SK-N-SH treated with all-trans-retinoic acid at 6 μM for 48 hours (cell line): Measurements from ENCODE around the gene FLT1.

ENCODE experiments used
- ATAC-seq: fragments of 200-7000 bp; cut with Tn5 transposase; 3 replicates; pipeline ENCODE4 v1.9.1; 2020; ENCODE audit warnings: mild to moderate bottlenecking, moderate library complexity
- ARNTL ChIP-seq: fragments of 450-650 bp; formaldehyde crosslinking; IDR thresholded peaks from 2 replicates; pipeline ENCODE4 v1.5.0; 2020; ENCODE audit warnings: low read depth, mild to moderate bottlenecking, moderate library complexity, borderline replicate concordance
- BACH2 ChIP-seq: fragments of 250-450 bp; sonication (Bioruptor Pico); IDR thresholded peaks from 2 replicates; pipeline ENCODE4 v1.9.0; 2021; ENCODE audit warnings: mild to moderate bottlenecking, borderline replicate concordance
- CSDC2 ChIP-seq: fragments of 250-450 bp; sonication (Bioruptor Pico); IDR thresholded peaks from 2 replicates; pipeline ENCODE4 v1.5.0; 2020; ENCODE audit warnings: mild to moderate bottlenecking, moderate library complexity
- GLIS3 ChIP-seq: fragments of 250-450 bp; sonication (Bioruptor Pico); IDR thresholded peaks from 2 replicates; pipeline ENCODE4 v1.5.0; 2020; ENCODE audit warnings: mild to moderate bottlenecking, moderate library complexity
- ISL1 ChIP-seq: fragments of 250-450 bp; sonication (Bioruptor Pico); IDR thresholded peaks from 2 replicates; pipeline ENCODE4 v2.1.2; 2022; ENCODE audit warnings: mild to moderate bottlenecking, moderate library complexity
- OSR1 ChIP-seq: fragments of 250-450 bp; sonication (Bioruptor Pico); IDR thresholded peaks from 2 replicates; pipeline ENCODE4 v1.8.0; 2022; ENCODE audit warnings: moderate library complexity, mild to moderate bottlenecking, inconsistent platforms
- POU6F1 ChIP-seq: fragments of 250-450 bp; sonication (Bioruptor Pico); IDR thresholded peaks from 2 replicates; pipeline ENCODE4 v1.8.0; 2021; ENCODE audit warnings: low read depth, mild to moderate bottlenecking, moderate library complexity, borderline replicate concordance
- SNAI2 ChIP-seq: fragments of 250-450 bp; sonication (Bioruptor Pico); IDR thresholded peaks from 2 replicates; pipeline ENCODE4 v1.5.0; 2020; ENCODE audit warnings: mild to moderate bottlenecking, moderate library complexity
- TCF4 ChIP-seq: fragments of 250-450 bp; sonication (Bioruptor Pico); IDR thresholded peaks from 2 replicates; pipeline ENCODE4 v1.8.0; 2021; ENCODE audit warnings: mild to moderate bottlenecking, moderate library complexity, borderline replicate concordance
- TOX ChIP-seq: fragments of 250-450 bp; sonication (Bioruptor Pico); IDR thresholded peaks from 2 replicates; pipeline ENCODE4 v1.8.0; 2021; ENCODE audit warnings: mild to moderate bottlenecking, moderate library complexity, borderline replicate concordance
- TSHZ2 ChIP-seq: fragments of 250-450 bp; sonication (Bioruptor Pico); IDR thresholded peaks from 2 replicates; pipeline ENCODE4 v1.5.0; 2020; ENCODE audit warnings: mild to moderate bottlenecking, moderate library complexity
- ZC3H10 ChIP-seq: fragments of 250-450 bp; sonication (Bioruptor Pico); IDR thresholded peaks from 2 replicates; pipeline ENCODE4 v1.5.1; 2021; ENCODE audit warnings: mild to moderate bottlenecking, moderate library complexity
- ZFP3 ChIP-seq: fragments of 250-450 bp; sonication (Bioruptor Pico); IDR thresholded peaks from 2 replicates; pipeline ENCODE4 v1.5.0; 2020; ENCODE audit warnings: mild to moderate bottlenecking, moderate library complexity
- ZFP30 ChIP-seq: fragments of 450-650 bp; formaldehyde crosslinking; IDR thresholded peaks from 2 replicates; pipeline ENCODE4 v1.5.0; 2022; ENCODE audit warnings: mild to moderate bottlenecking, moderate library complexity
- ZNF565 ChIP-seq: fragments of 450-650 bp; formaldehyde crosslinking; conservative IDR thresholded peaks from 2 replicates; pipeline ENCODE4 v1.5.0; 2020; ENCODE audit warnings: low read depth, mild to moderate bottlenecking, moderate library complexity
- ZNF70 ChIP-seq: fragments of 450-650 bp; formaldehyde crosslinking; IDR thresholded peaks from 2 replicates; pipeline ENCODE4 v1.5.0; 2020; ENCODE audit warnings: mild to moderate bottlenecking, moderate library complexity
- TF ChIP-seq, protein P1 (sequence below): fragments of 250-450 bp; sonication (Bioruptor Pico); IDR thresholded peaks from 2 replicates; pipeline ENCODE4 v1.8.0; 2020; ENCODE audit warnings: mild to moderate bottlenecking, moderate library complexity, borderline replicate concordance
- TF ChIP-seq, protein P2 (sequence below): fragments of 250-450 bp; sonication (Bioruptor Pico); IDR thresholded peaks from 2 replicates; pipeline ENCODE4 v1.5.1; 2021; ENCODE audit warnings: mild to moderate bottlenecking, moderate library complexity
- TF ChIP-seq, protein P3 (sequence below): fragments of 250-450 bp; sonication (Bioruptor Pico); IDR thresholded peaks from 2 replicates; pipeline ENCODE4 v1.5.1; 2020; ENCODE audit warnings: low read depth, mild to moderate bottlenecking, moderate library complexity

Gene FLT1

GRCh38 chr13:28356561-28357021, 138.3 kb downstream of the FLT1 start:
- ATAC-seq: no peak
- TF ChIP-seq ISL1 (CRISPR knock-in tag) (no peak), GLIS3 (CRISPR knock-in tag) (no peak), ARNTL (CRISPR knock-in tag) (no peak), SNAI2 (CRISPR knock-in tag) (no peak), TCF4 (CRISPR knock-in tag) (no peak), ZNF70 (CRISPR knock-in tag) (no peak), ZFP3 (CRISPR knock-in tag) (no peak), ZNF565 (CRISPR knock-in tag) (no peak), OSR1 (CRISPR knock-in tag) (no peak), ZFP30 (CRISPR knock-in tag) (no peak), BACH2 (CRISPR knock-in tag) (no peak), CSDC2 (no peak)
- TF ChIP-seq, protein P1, sequence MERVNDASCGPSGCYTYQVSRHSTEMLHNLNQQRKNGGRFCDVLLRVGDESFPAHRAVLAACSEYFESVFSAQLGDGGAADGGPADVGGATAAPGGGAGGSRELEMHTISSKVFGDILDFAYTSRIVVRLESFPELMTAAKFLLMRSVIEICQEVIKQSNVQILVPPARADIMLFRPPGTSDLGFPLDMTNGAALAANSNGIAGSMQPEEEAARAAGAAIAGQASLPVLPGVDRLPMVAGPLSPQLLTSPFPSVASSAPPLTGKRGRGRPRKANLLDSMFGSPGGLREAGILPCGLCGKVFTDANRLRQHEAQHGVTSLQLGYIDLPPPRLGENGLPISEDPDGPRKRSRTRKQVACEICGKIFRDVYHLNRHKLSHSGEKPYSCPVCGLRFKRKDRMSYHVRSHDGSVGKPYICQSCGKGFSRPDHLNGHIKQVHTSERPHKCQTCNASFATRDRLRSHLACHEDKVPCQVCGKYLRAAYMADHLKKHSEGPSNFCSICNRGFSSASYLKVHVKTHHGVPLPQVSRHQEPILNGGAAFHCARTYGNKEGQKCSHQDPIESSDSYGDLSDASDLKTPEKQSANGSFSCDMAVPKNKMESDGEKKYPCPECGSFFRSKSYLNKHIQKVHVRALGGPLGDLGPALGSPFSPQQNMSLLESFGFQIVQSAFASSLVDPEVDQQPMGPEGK: no peak
- TF ChIP-seq, protein P2, sequence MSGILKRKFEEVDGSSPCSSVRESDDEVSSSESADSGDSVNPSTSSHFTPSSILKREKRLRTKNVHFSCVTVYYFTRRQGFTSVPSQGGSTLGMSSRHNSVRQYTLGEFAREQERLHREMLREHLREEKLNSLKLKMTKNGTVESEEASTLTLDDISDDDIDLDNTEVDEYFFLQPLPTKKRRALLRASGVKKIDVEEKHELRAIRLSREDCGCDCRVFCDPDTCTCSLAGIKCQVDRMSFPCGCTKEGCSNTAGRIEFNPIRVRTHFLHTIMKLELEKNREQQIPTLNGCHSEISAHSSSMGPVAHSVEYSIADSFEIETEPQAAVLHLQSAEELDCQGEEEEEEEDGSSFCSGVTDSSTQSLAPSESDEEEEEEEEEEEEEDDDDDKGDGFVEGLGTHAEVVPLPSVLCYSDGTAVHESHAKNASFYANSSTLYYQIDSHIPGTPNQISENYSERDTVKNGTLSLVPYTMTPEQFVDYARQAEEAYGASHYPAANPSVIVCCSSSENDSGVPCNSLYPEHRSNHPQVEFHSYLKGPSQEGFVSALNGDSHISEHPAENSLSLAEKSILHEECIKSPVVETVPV (CRISPR knock-in tag): no peak

- no peak for ATAC-seq
- no peak for TF ChIP-seq OSR1 (CRISPR knock-in tag)
- no peak for TF ChIP-seq POU6F1 (CRISPR knock-in tag)
- TF ChIP-seq ZNF70 (CRISPR knock-in tag): no peak
- TF ChIP-seq BACH2 (CRISPR knock-in tag): no peak
- no peak for TF ChIP-seq TSHZ2 (CRISPR knock-in tag)
- TF ChIP-seq TCF4 (CRISPR knock-in tag): no peak
- TF ChIP-seq, protein P3, sequence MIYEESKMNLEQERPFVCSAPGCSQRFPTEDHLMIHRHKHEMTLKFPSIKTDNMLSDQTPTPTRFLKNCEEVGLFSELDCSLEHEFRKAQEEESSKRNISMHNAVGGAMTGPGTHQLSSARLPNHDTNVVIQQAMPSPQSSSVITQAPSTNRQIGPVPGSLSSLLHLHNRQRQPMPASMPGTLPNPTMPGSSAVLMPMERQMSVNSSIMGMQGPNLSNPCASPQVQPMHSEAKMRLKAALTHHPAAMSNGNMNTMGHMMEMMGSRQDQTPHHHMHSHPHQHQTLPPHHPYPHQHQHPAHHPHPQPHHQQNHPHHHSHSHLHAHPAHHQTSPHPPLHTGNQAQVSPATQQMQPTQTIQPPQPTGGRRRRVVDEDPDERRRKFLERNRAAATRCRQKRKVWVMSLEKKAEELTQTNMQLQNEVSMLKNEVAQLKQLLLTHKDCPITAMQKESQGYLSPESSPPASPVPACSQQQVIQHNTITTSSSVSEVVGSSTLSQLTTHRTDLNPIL (CRISPR knock-in tag): no peak
- TF ChIP-seq TOX (CRISPR knock-in tag): no peak
- no peak for TF ChIP-seq SNAI2 (CRISPR knock-in tag)
- no peak for TF ChIP-seq ZNF565 (CRISPR knock-in tag)
- TF ChIP-seq ZC3H10 (CRISPR knock-in tag): no peak
- TF ChIP-seq ARNTL (CRISPR knock-in tag): no peak
- no peak for TF ChIP-seq CSDC2
These were observed 139.0 kb downstream of the FLT1 start for GRCh38 chr13:28355822-28356371.

- no peak for ATAC-seq
- no peak for TF ChIP-seq ARNTL (CRISPR knock-in tag)
- TF ChIP-seq ISL1 (CRISPR knock-in tag): no peak
- TF ChIP-seq ZC3H10 (CRISPR knock-in tag): no peak
- TF ChIP-seq, protein P3 (CRISPR knock-in tag): no peak
These were observed 139.7 kb downstream of the FLT1 start for GRCh38 chr13:28355046-28355821.
